OCI-LY1 (cell line): ENCODE results near the gene ERN2.

Experiments used
- H2AFZ ChIP-seq: fragments of 200-600 bp; sonication (generic), shearing (Covaris generic); 2 replicates; pipeline ENCODE4 v1.6.0; 2014; ENCODE audit warnings: antibody characterized with exemption, mild to moderate bottlenecking, low read length
- H3F3A ChIP-seq: fragments of 200-600 bp; sonication (generic), shearing (Covaris generic); 2 replicates; pipeline ENCODE4 v1.6.0; 2014; ENCODE audit warnings: mild to moderate bottlenecking, antibody characterized with exemption, low read length, moderate library complexity; ENCODE audit not compliant: insufficient read depth
- H3K27ac ChIP-seq: fragments of 200-600 bp; sonication (generic); 2 replicates; pipeline ENCODE4 v1.5.1; 2014; ENCODE audit warnings: low read length, mixed run types, mild to moderate bottlenecking, low read depth; ENCODE audit not compliant: poor library complexity, severe bottlenecking
- H3K27me3 ChIP-seq: fragments of 200-600 bp; sonication (generic); 2 replicates; pipeline ENCODE4 v1.6.0; 2014; ENCODE audit warnings: antibody characterized with exemption, mild to moderate bottlenecking, low read length, moderate library complexity; ENCODE audit not compliant: insufficient read depth
- H3K36me3 ChIP-seq: fragments of 200-600 bp; sonication (generic); 2 replicates; pipeline ENCODE4 v1.6.1; 2014; ENCODE audit warnings: mild to moderate bottlenecking, antibody characterized with exemption, low read length, moderate library complexity, mixed read lengths; ENCODE audit not compliant: insufficient read depth
- H3K4me1 ChIP-seq: fragments of 200-600 bp; sonication (generic); 2 replicates; pipeline ENCODE4 v1.5.1; 2014; ENCODE audit warnings: mild to moderate bottlenecking, low read length, moderate library complexity; ENCODE audit not compliant: insufficient read depth, severe bottlenecking
- H3K4me2 ChIP-seq: fragments of 200-600 bp; sonication (generic), shearing (Covaris generic); 2 replicates; pipeline ENCODE4 v1.6.1; 2014; ENCODE audit warnings: low read length
- H3K4me3 ChIP-seq: fragments of 200-600 bp; sonication (generic); 2 replicates; pipeline ENCODE4 v1.5.1; 2014; ENCODE audit warnings: low read length, low read depth, mild to moderate bottlenecking, mixed read lengths; ENCODE audit not compliant: poor library complexity, severe bottlenecking
- H3K79me2 ChIP-seq: fragments of 200-600 bp; shearing (Covaris generic); 2 replicates; pipeline ENCODE4 v1.6.1; 2016; ENCODE audit warnings: mixed run types, low read length, mixed read lengths; ENCODE audit not compliant: insufficient read depth
- H3K9ac ChIP-seq: fragments of 200-600 bp; sonication (generic), shearing (Covaris generic); 2 replicates; pipeline ENCODE4 v1.6.1; 2014; ENCODE audit warnings: mild to moderate bottlenecking, low read length, mixed read lengths
- H3K9me2 ChIP-seq: fragments of 200-600 bp; sonication (generic), shearing (Covaris generic); 2 replicates; pipeline ENCODE4 v1.6.1; 2014; ENCODE audit warnings: low read depth, mild to moderate bottlenecking, low read length, mixed read lengths
- H3K9me3 ChIP-seq: fragments of 200-600 bp; shearing (Covaris generic); 2 replicates; pipeline ENCODE4 v1.6.1; 2014; ENCODE audit warnings: low read length, mixed read lengths
- H4K20me1 ChIP-seq: fragments of 200-600 bp; sonication (generic), shearing (Covaris generic); 2 replicates; pipeline ENCODE4 v1.6.0; 2016; ENCODE audit warnings: mild to moderate bottlenecking, low read length; ENCODE audit not compliant: insufficient read depth
- CTCF ChIP-seq: fragments of 200-600 bp; sonication (generic), shearing (Covaris generic); IDR thresholded peaks from 2 replicates; pipeline ENCODE4 v1.5.1; 2017; ENCODE audit warnings: mild to moderate bottlenecking, antibody characterized with exemption, low read length, moderate library complexity, mixed read lengths
- EZH2 ChIP-seq: fragments of 200-600 bp; sonication (generic), shearing (Covaris generic); IDR thresholded peaks from 2 replicates; pipeline ENCODE4 v1.8.0; 2017; ENCODE audit warnings: borderline replicate concordance, mixed run types, mild to moderate bottlenecking, antibody characterized with exemption, low read length, moderate library complexity, mixed read lengths

The ERN2 gene

GRCh38 chr16:23729503-23730424 is 16.7 kb upstream of the ERN2 start:
- no peak for TF ChIP-seq EZH2
- no peak for TF ChIP-seq CTCF
- Histone ChIP-seq H3K4me1 (peaks cover 4% of the 10 kb centered on the region), H3K27me3 (no peaks in the 10 kb centered on the region), H3K9me2 (no peaks in the 10 kb centered on the region), H3F3A (no peaks in the 10 kb centered on the region), H2AFZ (no peak overlapping the region), H3K9ac (no peak overlapping the region), H3K4me2 (no peak overlapping the region), H3K79me2 (no peaks in the 10 kb centered on the region), H3K4me3 (no peak overlapping the region), H3K9me3 (no peaks in the 10 kb centered on the region), H4K20me1 (no peaks in the 10 kb centered on the region), H3K27ac (no peak overlapping the region), H3K36me3 (no peaks in the 10 kb centered on the region)

- no peak overlapping the region for H3K9ac ChIP-seq
- H4K20me1 ChIP-seq = no peaks in the 10 kb centered on the region
- peaks cover 3% of the 10 kb centered on the region for H3K4me1 ChIP-seq
- H3K27me3 ChIP-seq = no peaks in the 10 kb centered on the region
- no peak for TF ChIP-seq EZH2
- TF ChIP-seq CTCF = no peak
- no peaks in the 10 kb centered on the region for H3K79me2 ChIP-seq
- no peaks in the 10 kb centered on the region for H3K36me3 ChIP-seq
- no peak overlapping the region for H3K27ac ChIP-seq
- no peak overlapping the region for H2AFZ ChIP-seq
- 0 out of 2 replicates have a peak overlapping the region, but pooled peaks have one; percentile 12 for H3K4me2 ChIP-seq
- H3K9me3 ChIP-seq = no peaks in the 10 kb centered on the region
- no peak overlapping the region for H3K4me3 ChIP-seq
- no peaks in the 10 kb centered on the region for H3F3A ChIP-seq
- H3K9me2 ChIP-seq = no peaks in the 10 kb centered on the region
These were observed 15.1 kb upstream of the ERN2 start for GRCh38 chr16:23728112-23728477.

GRCh38 chr16:23726710-23727109 is 13.7 kb upstream of the ERN2 start:
- H4K20me1 ChIP-seq = no peaks in the 10 kb centered on the region
- H3K4me3 ChIP-seq = no peak overlapping the region
- no peaks in the 10 kb centered on the region for H3K27me3 ChIP-seq
- H3F3A ChIP-seq = no peaks in the 10 kb centered on the region
- H2AFZ ChIP-seq = no peak overlapping the region
- peaks cover 3% of the 10 kb centered on the region for H3K4me1 ChIP-seq
- no peak overlapping the region for H3K9ac ChIP-seq
- H3K27ac ChIP-seq = no peak overlapping the region
- TF ChIP-seq EZH2 (no peak), CTCF (no peak)
- H3K9me2 ChIP-seq = no peaks in the 10 kb centered on the region
- H3K79me2 ChIP-seq = no peaks in the 10 kb centered on the region
- H3K9me3 ChIP-seq = no peaks in the 10 kb centered on the region
- H3K4me2 ChIP-seq = no peak overlapping the region
- no peaks in the 10 kb centered on the region for H3K36me3 ChIP-seq
